ENCODE results near the gene UNC93A. TPM values are rescaled to one million over a fixed set of nuclear protein-coding genes. Genes with fewer than 3 reads are reported as not detected.

The UNC93A gene
- total and polyA plus RNA-seq, 7 experiments from 2014 or later, result not detected

DNA sequence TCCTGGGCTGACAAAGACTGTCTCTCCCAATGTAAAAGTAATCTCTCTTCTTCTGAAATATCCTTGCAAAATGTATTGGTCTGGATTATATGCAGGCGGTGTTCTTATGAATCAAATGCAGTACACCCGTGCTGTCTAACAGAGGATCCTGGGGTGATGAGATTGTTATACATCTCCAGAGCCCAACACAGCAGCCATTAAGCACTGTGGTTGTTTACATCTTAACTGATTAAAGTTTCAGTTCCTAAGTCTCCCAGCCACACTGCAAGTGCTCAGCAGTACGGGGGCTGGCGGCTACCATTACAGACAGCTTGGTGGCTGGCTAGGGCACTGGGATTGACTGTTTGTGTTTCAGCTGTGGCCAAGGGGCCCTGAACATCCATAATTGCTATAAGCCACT, 7.0 kb downstream of the UNC93A start:
- intact Hi-C loops (cut with micrococcal nuclease), result no loop called here
- Histone ChIP-seq H3K36me3 (ENCODE audit: control insufficient read depth in 2 of 3, insufficient read depth in 3 of 3, low read length in 3 of 3) (no peaks in the 10 kb centered on the region), H3K9me3 (ENCODE audit: control insufficient read depth in 2 of 3, low read length in 3 of 3) (no peaks in the 10 kb centered on the region), H3K27me3 (ENCODE audit: control insufficient read depth in 2 of 2, insufficient read depth in 2 of 2, low read length in 2 of 2) (no peaks in the 10 kb centered on the region), H3K27ac (ENCODE audit: low read depth, low read length) (no peak overlapping the region), H3K4me1 (ENCODE audit: control insufficient read depth in 2 of 2, insufficient read depth in 2 of 2, low read length in 2 of 2) (no peaks in the 10 kb centered on the region), H3K4me3 (ENCODE audit: low read length) (no peak overlapping the region)
- Mint-ChIP-seq H3K27me3 (peaks cover 0 to 25% (median 7%) of the 10 kb centered on the region in 5 donors), H3K9me3 (no peaks in the 10 kb centered on the region), H3K4me1 (no peaks in the 10 kb centered on the region), H3K4me3 (no peak overlapping the region), H3K27ac (no peak overlapping the region), H3K36me3 (no peaks in the 10 kb centered on the region)
- ATAC-seq (no peak), DNase-seq (no peak)
- POLR2A ChIA-PET, result no interaction called here
- CTCF ChIA-PET, result no interaction called here

DNA sequence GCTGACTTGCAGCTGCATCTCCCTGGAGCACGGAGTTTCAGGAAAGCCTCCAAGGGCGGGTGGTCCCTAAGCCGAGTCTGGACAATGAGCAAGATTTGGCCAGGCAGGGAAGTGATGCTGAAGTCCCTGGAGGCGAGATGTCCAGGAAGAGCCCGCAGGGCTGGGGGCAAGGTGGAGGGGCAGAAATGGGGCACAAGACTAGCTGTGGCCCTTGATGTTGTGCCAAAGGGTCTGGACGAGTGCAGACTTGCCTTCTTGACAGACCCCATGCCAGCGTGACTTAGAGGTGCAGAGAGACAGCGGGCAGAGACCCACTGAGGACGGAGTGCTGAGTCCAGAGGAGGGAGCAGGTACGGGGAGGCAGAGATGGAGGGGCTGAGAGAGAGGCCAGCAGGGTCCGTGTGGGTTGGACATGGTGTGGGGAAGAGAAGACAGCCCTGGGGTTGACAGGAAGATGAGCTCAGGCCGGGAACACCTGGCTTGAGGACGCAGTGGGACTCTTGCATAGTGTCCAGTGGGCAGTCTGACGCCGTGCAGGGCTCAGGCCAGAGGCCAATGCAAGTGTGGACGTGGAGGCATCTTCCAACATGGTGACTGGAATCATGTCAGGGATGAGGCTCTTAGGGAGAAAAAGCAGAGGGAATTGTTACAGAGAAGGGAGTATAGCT, 8.7 kb downstream of the UNC93A start:
- Mint-ChIP-seq H3K9me3 (peaks cover 0 to 2% (median 0%) of the 10 kb centered on the region in 11 donors), H3K27ac (no peak overlapping the region), H3K36me3 (no peaks in the 10 kb centered on the region), H3K4me3 (no peak overlapping the region), H3K4me1 (no peaks in the 10 kb centered on the region), H3K27me3 (peaks cover 0 to 25% (median 7%) of the 10 kb centered on the region in 5 donors)
- intact Hi-C loops (cut with micrococcal nuclease), result no loop called here
- ChIA-PET CTCF (no interaction called here), POLR2A (no interaction called here)
- H3K4me3 ChIP-seq (ENCODE audit: low read length), result no peak overlapping the region
- H3K9me3 ChIP-seq (ENCODE audit: control insufficient read depth in 2 of 3, low read length in 3 of 3), result no peaks in the 10 kb centered on the region
- H3K27me3 ChIP-seq (ENCODE audit: control insufficient read depth in 2 of 2, insufficient read depth in 2 of 2, low read length in 2 of 2), result no peaks in the 10 kb centered on the region
- peak; percentile 10 for ATAC-seq
- H3K4me1 ChIP-seq (ENCODE audit: control insufficient read depth in 2 of 2, insufficient read depth in 2 of 2, low read length in 2 of 2), result no peaks in the 10 kb centered on the region
- DNase-seq, result no peak
- H3K36me3 ChIP-seq (ENCODE audit: control insufficient read depth in 2 of 3, insufficient read depth in 3 of 3, low read length in 3 of 3), result no peaks in the 10 kb centered on the region
- no peak overlapping the region for H3K27ac ChIP-seq (ENCODE audit: low read depth, low read length)

GRCh38 chr6:167300902-167301777, 10.0 kb downstream of the UNC93A start:
- no peak for DNase-seq
- no peak for ATAC-seq
- Mint-ChIP-seq H3K9me3 (peaks cover 0 to 2% (median 0%) of the 10 kb centered on the region in 11 donors), H3K36me3 (no peaks in the 10 kb centered on the region), H3K27ac (no peak overlapping the region), H3K4me3 (no peak overlapping the region), H3K4me1 (no peaks in the 10 kb centered on the region), H3K27me3 (peaks cover 0 to 20% (median 7%) of the 10 kb centered on the region in 5 donors)
- intact Hi-C loops (cut with micrococcal nuclease), result no loop called here
- ChIA-PET CTCF (no interaction called here), POLR2A (no interaction called here)
- H3K4me3 ChIP-seq (ENCODE audit: low read length), result no peak overlapping the region
- H3K27ac ChIP-seq (ENCODE audit: low read depth, low read length), result no peak overlapping the region
- no peaks in the 10 kb centered on the region for H3K27me3 ChIP-seq (ENCODE audit: control insufficient read depth in 2 of 2, insufficient read depth in 2 of 2, low read length in 2 of 2)
- no peaks in the 10 kb centered on the region for H3K36me3 ChIP-seq (ENCODE audit: control insufficient read depth in 2 of 3, insufficient read depth in 3 of 3, low read length in 3 of 3)
- no peaks in the 10 kb centered on the region for H3K4me1 ChIP-seq (ENCODE audit: control insufficient read depth in 2 of 2, insufficient read depth in 2 of 2, low read length in 2 of 2)
- no peaks in the 10 kb centered on the region for H3K9me3 ChIP-seq (ENCODE audit: control insufficient read depth in 2 of 3, low read length in 3 of 3)

- no peaks in the 10 kb centered on the region for H3K4me1 ChIP-seq (ENCODE audit: control insufficient read depth in 2 of 2, insufficient read depth in 2 of 2, low read length in 2 of 2)
- intact Hi-C loops (cut with micrococcal nuclease), result no loop called here
- Mint-ChIP-seq H3K4me3 (no peak overlapping the region), H3K27ac (no peak overlapping the region), H3K36me3 (no peaks in the 10 kb centered on the region), H3K9me3 (peaks cover 0 to 2% (median 0%) of the 10 kb centered on the region in 11 donors), H3K27me3 (peaks cover 0 to 13% (median under 1%) of the 10 kb centered on the region in 5 donors), H3K4me1 (no peaks in the 10 kb centered on the region)
- H3K9me3 ChIP-seq (ENCODE audit: control insufficient read depth in 2 of 3, low read length in 3 of 3), result no peaks in the 10 kb centered on the region
- H3K4me3 ChIP-seq (ENCODE audit: low read length), result no peak overlapping the region
- H3K27ac ChIP-seq (ENCODE audit: low read depth, low read length), result no peak overlapping the region
- ATAC-seq (no peak), DNase-seq (no peak)
- no peaks in the 10 kb centered on the region for H3K27me3 ChIP-seq (ENCODE audit: control insufficient read depth in 2 of 2, insufficient read depth in 2 of 2, low read length in 2 of 2)
- no peaks in the 10 kb centered on the region for H3K36me3 ChIP-seq (ENCODE audit: control insufficient read depth in 2 of 3, insufficient read depth in 3 of 3, low read length in 3 of 3)
- POLR2A ChIA-PET, result no interaction called here
- CTCF ChIA-PET, result no interaction called here
These were observed 11.0 kb downstream of the UNC93A start for GRCh38 chr6:167302074-167302473.

GRCh38 chr6:167302796-167303195, 11.7 kb downstream of the UNC93A start:
- no peak overlapping the region for H3K27ac ChIP-seq (ENCODE audit: low read depth, low read length)
- CTCF ChIA-PET, result interaction anchor here (0.9 kb wide), 1 partner anchor 16 kb away, joined by 3 read pairs; no protein-coding TSS in a partner anchor
- H3K9me3 ChIP-seq (ENCODE audit: control insufficient read depth in 2 of 3, low read length in 3 of 3), result no peaks in the 10 kb centered on the region
- DNase-seq, result no peak
- no peak overlapping the region for H3K4me3 Mint-ChIP-seq
- H3K9me3 Mint-ChIP-seq, result peaks cover 0 to 4% (median 0%) of the 10 kb centered on the region in 11 donors
- no peak overlapping the region for H3K27ac Mint-ChIP-seq
- no peak for ATAC-seq
- no peaks in the 10 kb centered on the region for H3K36me3 Mint-ChIP-seq
- intact Hi-C loops (cut with micrococcal nuclease), result no loop called here
- no peaks in the 10 kb centered on the region for H3K27me3 ChIP-seq (ENCODE audit: control insufficient read depth in 2 of 2, insufficient read depth in 2 of 2, low read length in 2 of 2)
- no peaks in the 10 kb centered on the region for H3K36me3 ChIP-seq (ENCODE audit: control insufficient read depth in 2 of 3, insufficient read depth in 3 of 3, low read length in 3 of 3)
- POLR2A ChIA-PET, result no interaction called here
- no peaks in the 10 kb centered on the region for H3K4me1 ChIP-seq (ENCODE audit: control insufficient read depth in 2 of 2, insufficient read depth in 2 of 2, low read length in 2 of 2)
- H3K27me3 Mint-ChIP-seq, result peaks cover 0 to 12% (median 0%) of the 10 kb centered on the region in 5 donors
- H3K4me1 Mint-ChIP-seq, result no peaks in the 10 kb centered on the region
- H3K4me3 ChIP-seq (ENCODE audit: low read length), result no peak overlapping the region

GRCh38 chr6:167303675-167304625, 12.8 kb downstream of the UNC93A start:
- ChIA-PET POLR2A (interaction anchor here (0.6 kb wide), 1 partner anchor 47 kb away, joined by 3 read pairs; no protein-coding TSS in a partner anchor), CTCF (interaction anchor here (0.9 kb wide), 1 partner anchor 17 kb away, joined by 3 read pairs; no protein-coding TSS in a partner anchor)
- H3K4me3 ChIP-seq (ENCODE audit: low read length), result no peak overlapping the region
- peaks cover 0 to 4% (median under 1%) of the 10 kb centered on the region in 5 donors for H3K27me3 Mint-ChIP-seq
- ATAC-seq (no peak), DNase-seq (no peak)
- H3K27ac ChIP-seq (ENCODE audit: low read depth, low read length), result no peak overlapping the region
- no peaks in the 10 kb centered on the region for H3K36me3 Mint-ChIP-seq
- no peak overlapping the region for H3K27ac Mint-ChIP-seq
- no peak overlapping the region for H3K4me3 Mint-ChIP-seq
- H3K27me3 ChIP-seq (ENCODE audit: control insufficient read depth in 2 of 2, insufficient read depth in 2 of 2, low read length in 2 of 2), result no peaks in the 10 kb centered on the region
- H3K36me3 ChIP-seq (ENCODE audit: control insufficient read depth in 2 of 3, insufficient read depth in 3 of 3, low read length in 3 of 3), result no peaks in the 10 kb centered on the region
- no peaks in the 10 kb centered on the region for H3K9me3 ChIP-seq (ENCODE audit: control insufficient read depth in 2 of 3, low read length in 3 of 3)
- H3K4me1 ChIP-seq (ENCODE audit: control insufficient read depth in 2 of 2, insufficient read depth in 2 of 2, low read length in 2 of 2), result no peaks in the 10 kb centered on the region
- H3K9me3 Mint-ChIP-seq, result peaks cover 0 to 4% (median 0%) of the 10 kb centered on the region in 11 donors
- no peaks in the 10 kb centered on the region for H3K4me1 Mint-ChIP-seq
- intact Hi-C loops (cut with micrococcal nuclease), result no loop called here
